Activated CD4-positive, alpha-beta memory T cell treated with anti-CD3 and anti-CD28 coated beads, Interleukin-2, amount 10 ng/mL, durations not matched to agents 7 days and 5 days (primary cell): Measurements from ENCODE around the gene CPEB3. TPM values are rescaled to one million over a fixed set of nuclear protein-coding genes. Genes with fewer than 3 reads are reported as not detected.
"Not testable (repeated sequence)": the region's sequence is repeated elsewhere in the genome, so short reads cannot be mapped to it uniquely, and the experiment has no call there.

Source experiments
- CTCF ChIA-PET: fragments of 350-600 bp; sonication (Branson Sonifier 250); formaldehyde crosslinking; loops from one replicate; lab custom pipeline; 2021; ENCODE audit warnings: antibody characterized with exemption, inconsistent platforms; lab: Charles Lee
- POLR2A ChIA-PET: fragments of 350-600 bp; sonication (Branson Sonifier 250); formaldehyde crosslinking; loops from one replicate; lab custom pipeline; 2021; ENCODE audit warnings: antibody characterized with exemption; lab: Charles Lee
- DNase-seq: peaks from one replicate; pipeline ENCODE4 v3.0.0-alpha.2; 2020
- H3K27ac Mint-ChIP-seq: one replicate; pipeline ENCODE4 v1.8.0; 2021; ENCODE audit warnings: mild to moderate bottlenecking, mixed read lengths
- H3K27me3 Mint-ChIP-seq: one replicate; pipeline ENCODE4 v1.8.0; 2021; ENCODE audit warnings: mixed read lengths
- H3K36me3 Mint-ChIP-seq: one replicate; pipeline ENCODE4 v1.8.0; 2021; ENCODE audit warnings: low read depth, mixed read lengths
- H3K4me1 Mint-ChIP-seq: one replicate; pipeline ENCODE4 v1.8.0; 2021; ENCODE audit warnings: mixed read lengths
- H3K4me3 Mint-ChIP-seq: one replicate; pipeline ENCODE4 v1.8.0; 2021; ENCODE audit warnings: mild to moderate bottlenecking, mixed read lengths
- H3K9me3 Mint-ChIP-seq: one replicate; pipeline ENCODE4 v1.8.0; 2021; ENCODE audit warnings: mixed read lengths
- total RNA-seq, 2 experiments: library from RNA; stranded (reverse); gene quantifications; one replicate each; pipeline ENCODE4 v1.2.3, GENCODE V29; 2021

CPEB3 gene
- total RNA-seq, 2 experiments from 2014 or later: 2.8 to 3.0 TPM

DNA sequence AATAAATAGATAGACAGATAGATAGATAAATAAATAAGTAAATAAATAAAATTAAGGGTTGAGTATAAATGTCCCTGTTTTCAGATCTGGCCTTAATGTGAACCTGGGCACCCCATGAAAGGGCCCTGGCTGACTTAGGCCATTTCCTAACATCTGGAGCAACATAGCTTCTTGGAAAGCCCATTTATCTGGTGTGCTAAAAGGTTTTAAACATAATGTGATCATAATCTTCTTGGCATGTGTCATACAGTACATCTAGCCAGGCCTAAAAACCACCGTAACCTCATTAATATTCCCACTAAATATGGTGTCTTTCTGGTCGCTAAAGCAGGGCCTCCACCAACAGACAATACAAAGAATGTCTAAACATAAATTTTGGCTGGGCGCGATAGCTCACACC lies 224.5 kb downstream of the CPEB3 start:
- no peak for DNase-seq
- peaks cover 1% of the 10 kb centered on the region for H3K4me1 Mint-ChIP-seq
- H3K4me3 Mint-ChIP-seq: no peak overlapping the region
- CTCF ChIA-PET: interaction anchor here (0.7 to 1.3 kb wide), 2 partner anchors 9 to 20 kb away, joined by 3 read pairs; no protein-coding TSS in a partner anchor
- H3K36me3 Mint-ChIP-seq: no peaks in the 10 kb centered on the region
- POLR2A ChIA-PET: no interaction called here
- no peak overlapping the region for H3K27ac Mint-ChIP-seq
- H3K27me3 Mint-ChIP-seq: no peaks in the 10 kb centered on the region
- no peaks in the 10 kb centered on the region for H3K9me3 Mint-ChIP-seq

DNA sequence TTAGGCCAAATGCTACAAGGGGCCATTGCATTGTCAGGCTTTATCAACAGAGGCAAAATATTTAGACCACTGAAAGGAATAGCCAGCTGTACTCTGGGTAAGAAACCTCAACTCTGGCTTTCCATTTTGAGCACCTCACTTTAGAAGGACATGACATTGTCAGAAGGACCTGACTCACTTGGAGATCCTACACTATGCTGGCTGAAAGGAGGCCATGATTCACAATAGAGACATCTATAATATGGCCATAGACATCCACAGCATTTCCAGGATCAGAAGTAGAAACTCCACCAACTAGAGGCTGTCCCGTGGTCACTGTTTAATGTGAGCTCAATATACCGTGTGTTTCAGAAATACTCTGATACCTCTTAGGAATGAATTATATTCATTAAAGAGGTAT lies 226.4 kb downstream of the CPEB3 start:
- Mint-ChIP-seq H3K27ac (no peak overlapping the region), H3K27me3 (no peaks in the 10 kb centered on the region), H3K4me3 (no peak overlapping the region), H3K4me1 (no peaks in the 10 kb centered on the region), H3K36me3 (no peaks in the 10 kb centered on the region), H3K9me3 (no peaks in the 10 kb centered on the region)
- CTCF ChIA-PET: no interaction called here
- no peak for DNase-seq
- POLR2A ChIA-PET: no interaction called here

DNA sequence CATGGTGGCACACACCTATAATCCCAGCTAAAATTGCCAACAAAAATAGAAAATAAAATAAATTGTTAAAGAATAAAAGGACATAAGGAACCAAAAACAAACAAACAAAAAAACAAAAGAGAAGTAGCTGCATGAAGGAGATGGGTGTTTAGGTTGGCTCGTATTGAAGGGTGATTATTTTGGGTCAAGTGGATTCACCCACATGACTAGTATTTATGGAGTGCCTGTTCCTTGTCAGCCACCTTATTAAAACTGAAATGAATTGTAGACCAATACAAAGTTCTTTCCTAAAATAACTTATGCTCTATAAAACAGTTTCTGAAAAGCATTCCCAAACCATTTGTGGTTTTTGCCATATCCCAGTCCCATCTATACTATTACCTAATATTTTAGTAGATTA lies 228.6 kb downstream of the CPEB3 start:
- DNase-seq: no peak
- Mint-ChIP-seq H3K27ac (no peak overlapping the region), H3K4me3 (no peak overlapping the region), H3K9me3 (no peaks in the 10 kb centered on the region), H3K4me1 (no peaks in the 10 kb centered on the region), H3K27me3 (no peaks in the 10 kb centered on the region), H3K36me3 (no peaks in the 10 kb centered on the region)
- ChIA-PET CTCF (interaction anchor here (0.7 kb wide), 2 partner anchors 13 to 144 kb away, joined by 3 read pairs; no protein-coding TSS in a partner anchor), POLR2A (no interaction called here)

DNA sequence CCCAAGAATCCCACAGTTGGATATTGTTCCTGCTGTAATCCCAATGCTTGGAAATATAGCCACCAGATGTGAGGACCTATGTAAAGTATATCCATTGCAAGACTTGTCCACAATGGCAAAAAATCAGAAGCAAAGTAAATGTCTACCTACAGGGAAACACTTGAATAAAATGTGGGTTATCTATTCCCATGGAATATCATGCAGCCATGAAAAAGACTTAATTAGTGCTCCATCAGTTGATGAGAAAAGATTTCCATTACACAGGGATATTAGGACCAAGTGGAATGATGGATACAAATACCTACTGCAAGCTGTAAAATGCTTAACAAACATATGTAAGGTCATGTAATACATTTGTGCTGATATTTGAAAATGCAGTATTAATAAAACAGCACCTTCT lies 236.1 kb downstream of the CPEB3 start:
- DNase-seq: no peak
- H3K27me3 Mint-ChIP-seq: no peaks in the 10 kb centered on the region
- CTCF ChIA-PET: interaction anchor here (1.4 kb wide), 1 partner anchor 15 kb away, joined by 3 read pairs; no protein-coding TSS in a partner anchor
- no peak overlapping the region for H3K4me3 Mint-ChIP-seq
- no peaks in the 10 kb centered on the region for H3K36me3 Mint-ChIP-seq
- H3K4me1 Mint-ChIP-seq: peaks cover 4% of the 10 kb centered on the region
- POLR2A ChIA-PET: no interaction called here
- no peaks in the 10 kb centered on the region for H3K9me3 Mint-ChIP-seq
- H3K27ac Mint-ChIP-seq: no peak overlapping the region

GRCh38 chr10:92052741-92053140 lies 238.1 kb downstream of the CPEB3 start:
- CTCF ChIA-PET: no interaction called here
- H3K27ac Mint-ChIP-seq: no peak overlapping the region
- H3K36me3 Mint-ChIP-seq: no peaks in the 10 kb centered on the region
- POLR2A ChIA-PET: no interaction called here
- peaks cover 12% of the 10 kb centered on the region for H3K4me1 Mint-ChIP-seq
- no peak overlapping the region for H3K4me3 Mint-ChIP-seq
- no peak for DNase-seq
- no peaks in the 10 kb centered on the region for H3K9me3 Mint-ChIP-seq
- no peaks in the 10 kb centered on the region for H3K27me3 Mint-ChIP-seq

DNA sequence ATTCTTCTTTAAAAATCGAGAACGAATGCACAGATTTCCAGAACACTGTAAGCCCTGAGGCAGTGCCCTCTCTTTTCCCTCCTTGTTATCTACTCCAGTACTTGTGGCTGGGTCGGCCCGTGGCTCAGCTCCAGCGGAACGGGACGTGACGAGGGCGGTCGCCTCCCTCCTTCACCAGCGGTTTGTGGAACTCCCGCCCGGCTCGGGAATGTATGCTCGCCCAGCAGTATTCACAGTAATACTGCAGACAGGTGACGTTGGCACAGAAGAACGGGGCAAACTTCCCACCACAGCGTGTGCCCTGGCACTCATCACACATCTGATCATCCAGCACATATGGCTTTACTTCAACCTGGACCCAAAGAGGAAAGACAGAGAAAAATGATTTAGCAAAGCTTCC lies 238.8 kb downstream of the CPEB3 start:
- Mint-ChIP-seq H3K27me3 (no peaks in the 10 kb centered on the region), H3K36me3 (no peaks in the 10 kb centered on the region), H3K27ac (no peak overlapping the region), H3K9me3 (no peaks in the 10 kb centered on the region), H3K4me3 (no peak overlapping the region), H3K4me1 (peaks cover 16% of the 10 kb centered on the region)
- DNase-seq: no peak
- POLR2A ChIA-PET: no interaction called here
- CTCF ChIA-PET: no interaction called here

GRCh38 chr10:92047215-92047614 lies 243.7 kb downstream of the CPEB3 start:
- POLR2A ChIA-PET: no interaction called here
- Mint-ChIP-seq H3K36me3 (no peaks in the 10 kb centered on the region), H3K4me1 (peaks cover 12% of the 10 kb centered on the region), H3K27me3 (no peaks in the 10 kb centered on the region), H3K4me3 (no peak overlapping the region), H3K27ac (no peak overlapping the region), H3K9me3 (no peaks in the 10 kb centered on the region)
- no peak for DNase-seq
- CTCF ChIA-PET: no interaction called here

DNA sequence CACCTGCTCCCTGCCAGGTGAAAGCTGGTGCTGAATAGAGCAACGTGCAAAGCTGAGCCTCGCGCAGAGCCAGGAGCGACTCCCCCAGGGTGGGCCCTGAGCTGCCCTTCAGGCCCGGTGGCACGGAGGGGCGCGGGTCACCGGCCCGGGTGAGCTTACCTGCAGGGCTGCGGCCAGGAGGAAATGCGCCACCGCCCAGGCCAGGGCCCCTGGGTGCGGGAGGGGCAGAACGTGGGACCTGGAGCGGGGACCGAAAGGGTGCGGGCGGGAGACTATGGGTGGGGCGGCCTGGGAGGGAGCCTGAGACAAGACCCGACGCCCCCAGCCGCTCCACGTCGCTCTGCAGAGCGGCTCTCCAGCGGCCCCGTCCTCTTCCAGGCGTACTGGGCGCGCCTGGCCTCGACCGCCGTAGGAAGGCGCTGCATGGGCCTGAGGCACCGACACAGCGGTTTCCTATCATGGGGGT lies 245.2 kb downstream of the CPEB3 start:
- CTCF ChIA-PET: no interaction called here
- DNase-seq: no peak
- no peak overlapping the region for H3K27ac Mint-ChIP-seq

DNA sequence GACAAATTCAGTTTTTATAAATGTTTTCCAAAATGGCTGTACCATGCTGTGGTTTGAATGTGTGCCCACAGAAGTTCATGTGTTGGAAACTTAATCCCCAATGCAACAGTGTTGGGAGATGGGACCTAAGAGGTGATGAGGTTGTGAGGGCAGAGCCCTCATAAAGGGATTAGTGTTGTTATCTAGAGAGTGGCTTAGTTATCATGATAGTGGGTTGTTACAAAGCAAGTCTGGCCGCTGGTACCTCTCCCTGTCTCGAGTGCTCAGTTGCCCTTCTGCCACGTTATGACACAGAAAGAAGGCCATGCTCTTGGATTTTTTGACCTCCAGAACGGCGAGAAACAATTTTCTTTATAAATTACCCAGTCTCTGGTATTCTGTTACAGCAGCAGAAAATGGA lies 248.3 kb downstream of the CPEB3 start:
- Mint-ChIP-seq H3K4me1 (peaks cover 2% of the 10 kb centered on the region), H3K4me3 (no peak overlapping the region), H3K27ac (no peak overlapping the region), H3K27me3 (no peaks in the 10 kb centered on the region), H3K9me3 (no peaks in the 10 kb centered on the region), H3K36me3 (no peaks in the 10 kb centered on the region)
- ChIA-PET CTCF (no interaction called here), POLR2A (no interaction called here)
- no peak for DNase-seq

More for the DNA sequence above, 245.2 kb downstream of the CPEB3 start:
- Mint-ChIP-seq H3K9me3 (no peaks in the 10 kb centered on the region), H3K36me3 (no peaks in the 10 kb centered on the region), H3K27me3 (no peaks in the 10 kb centered on the region), H3K4me3 (no peak overlapping the region), H3K4me1 (peaks cover 12% of the 10 kb centered on the region)
- POLR2A ChIA-PET: interaction anchor here (1.8 kb wide), 1 partner anchor 122 kb away, joined by 4 read pairs; the partner anchor contains the start of gene BTAF1

DNA sequence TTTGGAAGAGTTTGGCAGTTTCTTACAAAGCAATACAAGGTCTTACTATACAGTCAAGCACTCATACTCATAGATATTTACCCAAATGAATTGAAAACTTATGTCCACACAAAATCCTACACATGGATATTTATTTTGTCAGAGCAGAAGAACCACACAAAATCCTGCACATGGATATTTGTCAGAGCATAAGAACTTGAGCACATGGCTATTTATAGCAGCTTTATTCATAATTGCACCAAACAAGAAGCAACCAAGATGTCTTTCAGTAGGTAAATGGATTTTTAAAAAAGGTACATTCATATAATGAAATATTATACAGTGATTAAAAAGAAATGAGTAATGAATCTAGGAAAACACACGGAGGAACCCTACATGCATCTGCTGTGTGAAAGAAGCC lies 251.9 kb downstream of the CPEB3 start:
- CTCF ChIA-PET: interaction anchor here (1.4 kb wide), 1 partner anchor 16 kb away, joined by 3 read pairs; no protein-coding TSS in a partner anchor
- no peaks in the 10 kb centered on the region for H3K27me3 Mint-ChIP-seq
- POLR2A ChIA-PET: no interaction called here

DNA sequence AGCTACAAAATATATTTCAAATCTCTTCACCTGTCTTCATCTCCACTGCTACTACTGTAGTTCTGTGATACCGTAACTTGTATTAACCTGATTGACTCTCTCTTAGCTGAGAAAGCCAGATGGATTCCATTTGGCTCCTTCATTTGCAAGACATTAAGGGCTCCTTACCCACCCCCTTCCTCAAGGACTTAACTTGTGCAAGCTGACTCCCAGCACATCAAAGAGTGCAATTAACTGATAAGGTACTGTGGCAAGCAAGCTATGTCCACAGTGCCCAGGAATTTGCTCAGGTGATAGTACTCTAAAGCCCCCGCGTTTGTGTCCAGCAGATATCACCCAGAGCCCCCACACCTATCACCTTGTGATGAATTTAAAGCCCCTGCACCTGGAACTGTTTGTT lies 257.8 kb downstream of the CPEB3 start:
- CTCF ChIA-PET, POLR2A ChIA-PET, H3K4me1 Mint-ChIP-seq, H3K4me3 Mint-ChIP-seq, DNase-seq, H3K9me3 Mint-ChIP-seq, H3K27me3 Mint-ChIP-seq, H3K27ac Mint-ChIP-seq: not testable (repeated sequence)
- peaks cover 41% of the 10 kb centered on the region for H3K36me3 Mint-ChIP-seq

More for the DNA sequence above, 251.9 kb downstream of the CPEB3 start:
- peaks cover 5% of the 10 kb centered on the region for H3K36me3 Mint-ChIP-seq
- H3K4me1 Mint-ChIP-seq: no peaks in the 10 kb centered on the region
- DNase-seq: no peak
- no peak overlapping the region for H3K27ac Mint-ChIP-seq
- no peaks in the 10 kb centered on the region for H3K9me3 Mint-ChIP-seq
- no peak overlapping the region for H3K4me3 Mint-ChIP-seq

- Mint-ChIP-seq H3K36me3 (peaks cover 56% of the 10 kb centered on the region), H3K4me1 (peaks cover 5% of the 10 kb centered on the region), H3K27ac (no peak overlapping the region), H3K9me3 (no peaks in the 10 kb centered on the region), H3K27me3 (no peaks in the 10 kb centered on the region), H3K4me3 (no peak overlapping the region)
- DNase-seq: no peak
- ChIA-PET CTCF (no interaction called here), POLR2A (no interaction called here)
Observed at GRCh38 chr10:92031580-92031979, 259.3 kb downstream of the CPEB3 start.

- H3K27me3 Mint-ChIP-seq: no peaks in the 10 kb centered on the region
- H3K9me3 Mint-ChIP-seq: no peaks in the 10 kb centered on the region
- no peak overlapping the region for H3K27ac Mint-ChIP-seq
- peaks cover 54% of the 10 kb centered on the region for H3K36me3 Mint-ChIP-seq
- ChIA-PET POLR2A (no interaction called here), CTCF (no interaction called here)
- no peak for DNase-seq
- H3K4me3 Mint-ChIP-seq: no peak overlapping the region
- peaks cover 5% of the 10 kb centered on the region for H3K4me1 Mint-ChIP-seq
Observed at GRCh38 chr10:92027141-92027540, 263.7 kb downstream of the CPEB3 start.

GRCh38 chr10:92025340-92025739 lies 265.5 kb downstream of the CPEB3 start:
- H3K27me3 Mint-ChIP-seq, H3K4me3 Mint-ChIP-seq, CTCF ChIA-PET, H3K4me1 Mint-ChIP-seq, POLR2A ChIA-PET, H3K9me3 Mint-ChIP-seq, H3K27ac Mint-ChIP-seq, DNase-seq: not testable (repeated sequence)
- H3K36me3 Mint-ChIP-seq: peaks cover 46% of the 10 kb centered on the region
